Activated CD4-positive, alpha-beta memory T cell treated with anti-CD3 and anti-CD28 coated beads for 36 hours (primary cell): ENCODE results near the gene FBXW8. TPM values are rescaled to one million over a fixed set of nuclear protein-coding genes. Genes with fewer than 3 reads are reported as not detected.

Experiments
- CTCF ChIA-PET: fragments of 350-600 bp; sonication (Branson Sonifier 250); formaldehyde crosslinking; loops from one replicate; lab custom pipeline; 2021; ENCODE audit warnings: antibody characterized with exemption, inconsistent platforms; lab: Charles Lee
- POLR2A ChIA-PET: fragments of 350-600 bp; sonication (Branson Sonifier 250); formaldehyde crosslinking; loops from one replicate; lab custom pipeline; 2021; ENCODE audit warnings: antibody characterized with exemption; lab: Charles Lee
- DNase-seq: peaks from one replicate; pipeline ENCODE4 v3.0.0-alpha.2; 2020
- H3K27ac Mint-ChIP-seq: one replicate; pipeline ENCODE4 v1.8.0; 2021; ENCODE audit warnings: mixed read lengths
- H3K27me3 Mint-ChIP-seq: one replicate; pipeline ENCODE4 v1.8.0; 2021; ENCODE audit warnings: mixed read lengths
- H3K36me3 Mint-ChIP-seq: one replicate; pipeline ENCODE4 v1.8.0; 2021; ENCODE audit warnings: mixed read lengths
- H3K4me1 Mint-ChIP-seq: one replicate; pipeline ENCODE4 v1.8.0; 2021; ENCODE audit warnings: low read depth, mixed read lengths
- H3K4me3 Mint-ChIP-seq: one replicate; pipeline ENCODE4 v1.8.0; 2021; ENCODE audit warnings: mild to moderate bottlenecking, mixed read lengths
- H3K9me3 Mint-ChIP-seq: one replicate; pipeline ENCODE4 v1.8.0; 2021; ENCODE audit warnings: mixed read lengths
- intact Hi-C: fragments of 100-400 bp; cut with micrococcal nuclease; formaldehyde crosslinking; loops from one replicate; pipeline ENCODE4 v1.15.1; 2023
- total RNA-seq, 2 experiments: library from RNA; stranded (reverse); gene quantifications; one replicate each; pipeline ENCODE4 v1.2.3, GENCODE V29; 2021

FBXW8 gene
- total RNA-seq, 2 experiments from 2014 or later, result 5.3 to 5.7 TPM

GRCh38 chr12:117067638-117068037, 156.9 kb downstream of the FBXW8 start:
- no peak for DNase-seq
- no peaks in the 10 kb centered on the region for H3K36me3 Mint-ChIP-seq
- peaks cover 18% of the 10 kb centered on the region for H3K4me1 Mint-ChIP-seq
- intact Hi-C loops, result no loop called here
- CTCF ChIA-PET, result interaction anchor here (0.6 kb wide), 1 partner anchor 45 kb away, joined by 3 read pairs; no protein-coding TSS in a partner anchor
- no peak overlapping the region for H3K4me3 Mint-ChIP-seq
- no peaks in the 10 kb centered on the region for H3K27me3 Mint-ChIP-seq
- no peaks in the 10 kb centered on the region for H3K9me3 Mint-ChIP-seq
- POLR2A ChIA-PET, result no interaction called here
- no peak overlapping the region for H3K27ac Mint-ChIP-seq

GRCh38 chr12:117068492-117068891, 157.7 kb downstream of the FBXW8 start:
- H3K9me3 Mint-ChIP-seq, result no peaks in the 10 kb centered on the region
- POLR2A ChIA-PET, result no interaction called here
- H3K4me3 Mint-ChIP-seq, result no peak overlapping the region
- H3K4me1 Mint-ChIP-seq, result peaks cover 9% of the 10 kb centered on the region
- DNase-seq, result no peak
- CTCF ChIA-PET, result no interaction called here
- intact Hi-C loops, result no loop called here
- H3K36me3 Mint-ChIP-seq, result no peaks in the 10 kb centered on the region
- H3K27ac Mint-ChIP-seq, result no peak overlapping the region
- no peaks in the 10 kb centered on the region for H3K27me3 Mint-ChIP-seq

- no peaks in the 10 kb centered on the region for H3K9me3 Mint-ChIP-seq
- ChIA-PET CTCF (no interaction called here), POLR2A (no interaction called here)
- peaks cover 3% of the 10 kb centered on the region for H3K4me1 Mint-ChIP-seq
- no peaks in the 10 kb centered on the region for H3K27me3 Mint-ChIP-seq
- no peak overlapping the region for H3K4me3 Mint-ChIP-seq
- DNase-seq, result no peak
- no peak overlapping the region for H3K27ac Mint-ChIP-seq
- no peaks in the 10 kb centered on the region for H3K36me3 Mint-ChIP-seq
- intact Hi-C loops, result no loop called here
Measured at GRCh38 chr12:117069101-117069797, 158.5 kb downstream of the FBXW8 start.

GRCh38 chr12:117069926-117070900, 159.5 kb downstream of the FBXW8 start:
- Mint-ChIP-seq H3K36me3 (no peaks in the 10 kb centered on the region), H3K27ac (no peak overlapping the region), H3K4me3 (no peak overlapping the region), H3K9me3 (no peaks in the 10 kb centered on the region), H3K4me1 (no peaks in the 10 kb centered on the region), H3K27me3 (no peaks in the 10 kb centered on the region)
- DNase-seq, result no peak
- ChIA-PET POLR2A (no interaction called here), CTCF (no interaction called here)
- intact Hi-C loops, result no loop called here

- POLR2A ChIA-PET, result no interaction called here
- Mint-ChIP-seq H3K4me3 (no peak overlapping the region), H3K9me3 (no peaks in the 10 kb centered on the region), H3K27me3 (no peaks in the 10 kb centered on the region), H3K36me3 (no peaks in the 10 kb centered on the region), H3K4me1 (no peaks in the 10 kb centered on the region), H3K27ac (no peak overlapping the region)
- intact Hi-C loops, result no loop called here
- CTCF ChIA-PET, result no interaction called here
- no peak for DNase-seq
Measured at GRCh38 chr12:117071009-117071408, 160.3 kb downstream of the FBXW8 start.

GRCh38 chr12:117072106-117072505, 161.4 kb downstream of the FBXW8 start:
- H3K4me1 Mint-ChIP-seq, result no peaks in the 10 kb centered on the region
- CTCF ChIA-PET, result no interaction called here
- no peak overlapping the region for H3K4me3 Mint-ChIP-seq
- H3K27me3 Mint-ChIP-seq, result no peaks in the 10 kb centered on the region
- no peaks in the 10 kb centered on the region for H3K9me3 Mint-ChIP-seq
- H3K27ac Mint-ChIP-seq, result no peak overlapping the region
- intact Hi-C loops, result no loop called here
- POLR2A ChIA-PET, result no interaction called here
- H3K36me3 Mint-ChIP-seq, result no peaks in the 10 kb centered on the region
- no peak for DNase-seq

GRCh38 chr12:117072736-117073490, 162.2 kb downstream of the FBXW8 start:
- H3K27ac Mint-ChIP-seq, result no peak overlapping the region
- H3K27me3 Mint-ChIP-seq, result no peaks in the 10 kb centered on the region
- no peak overlapping the region for H3K4me3 Mint-ChIP-seq
- H3K4me1 Mint-ChIP-seq, result no peaks in the 10 kb centered on the region
- DNase-seq, result no peak
- no peaks in the 10 kb centered on the region for H3K9me3 Mint-ChIP-seq
- intact Hi-C loops, result no loop called here
- H3K36me3 Mint-ChIP-seq, result no peaks in the 10 kb centered on the region
- ChIA-PET POLR2A (interaction anchor here (0.5 kb wide), 1 partner anchor 95 kb away, joined by 4 read pairs; no protein-coding TSS in a partner anchor), CTCF (no interaction called here)

- H3K9me3 Mint-ChIP-seq, result no peaks in the 10 kb centered on the region
- ChIA-PET POLR2A (no interaction called here), CTCF (no interaction called here)
- intact Hi-C loops, result no loop called here
- no peaks in the 10 kb centered on the region for H3K4me1 Mint-ChIP-seq
- no peaks in the 10 kb centered on the region for H3K27me3 Mint-ChIP-seq
- H3K4me3 Mint-ChIP-seq, result no peak overlapping the region
- H3K27ac Mint-ChIP-seq, result no peak overlapping the region
- no peaks in the 10 kb centered on the region for H3K36me3 Mint-ChIP-seq
- DNase-seq, result no peak
Measured at GRCh38 chr12:117073611-117074010, 162.9 kb downstream of the FBXW8 start.

GRCh38 chr12:117076410-117077372, 165.9 kb downstream of the FBXW8 start:
- POLR2A ChIA-PET, result no interaction called here
- CTCF ChIA-PET, result no interaction called here
- no peaks in the 10 kb centered on the region for H3K27me3 Mint-ChIP-seq
- DNase-seq, result no peak
- no peaks in the 10 kb centered on the region for H3K9me3 Mint-ChIP-seq
- no peak overlapping the region for H3K4me3 Mint-ChIP-seq
- H3K36me3 Mint-ChIP-seq, result no peaks in the 10 kb centered on the region
- no peak overlapping the region for H3K27ac Mint-ChIP-seq
- intact Hi-C loops, result no loop called here
- no peaks in the 10 kb centered on the region for H3K4me1 Mint-ChIP-seq

GRCh38 chr12:117079487-117079886, 168.7 kb downstream of the FBXW8 start:
- POLR2A ChIA-PET, result no interaction called here
- no peaks in the 10 kb centered on the region for H3K9me3 Mint-ChIP-seq
- no peak overlapping the region for H3K27ac Mint-ChIP-seq
- intact Hi-C loops, result no loop called here
- no peaks in the 10 kb centered on the region for H3K4me1 Mint-ChIP-seq
- DNase-seq, result no peak
- H3K27me3 Mint-ChIP-seq, result no peaks in the 10 kb centered on the region
- no peak overlapping the region for H3K4me3 Mint-ChIP-seq
- H3K36me3 Mint-ChIP-seq, result no peaks in the 10 kb centered on the region
- CTCF ChIA-PET, result no interaction called here

- no peak overlapping the region for H3K27ac Mint-ChIP-seq
- POLR2A ChIA-PET, result no interaction called here
- no peaks in the 10 kb centered on the region for H3K36me3 Mint-ChIP-seq
- CTCF ChIA-PET, result no interaction called here
- intact Hi-C loops, result no loop called here
- no peaks in the 10 kb centered on the region for H3K27me3 Mint-ChIP-seq
- H3K4me1 Mint-ChIP-seq, result no peaks in the 10 kb centered on the region
- no peak overlapping the region for H3K4me3 Mint-ChIP-seq
- H3K9me3 Mint-ChIP-seq, result no peaks in the 10 kb centered on the region
- DNase-seq, result no peak
Measured at GRCh38 chr12:117080661-117081144, 170.0 kb downstream of the FBXW8 start.
